Measurements from ENCODE around the gene TMEM196. TPM values are rescaled to one million over a fixed set of nuclear protein-coding genes. Genes with fewer than 3 reads are reported as not detected.

Gene TMEM196
- total and polyA plus RNA-seq, 9 of the 15 experiments (the other 6 are each of a cell fraction or from before 2014, with no cell fraction given) = not detected

DNA sequence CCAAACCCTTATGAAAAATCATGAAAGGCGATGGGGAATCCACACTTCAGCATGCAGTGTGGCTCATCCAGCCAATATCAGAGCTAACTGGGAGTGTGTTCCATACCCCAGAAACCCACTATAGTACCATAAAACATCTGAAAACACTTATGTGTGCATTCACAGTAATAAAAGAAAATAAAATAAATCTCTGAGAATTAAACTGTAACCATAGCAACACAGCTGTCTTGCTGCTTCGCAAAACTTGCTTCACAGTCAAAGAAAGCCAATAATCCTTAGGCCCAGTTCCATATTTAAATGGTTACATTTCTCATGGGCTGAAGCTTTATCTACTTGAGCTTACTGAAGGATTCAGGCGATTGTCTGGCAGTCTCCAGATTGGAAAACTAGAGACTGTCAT, 44.7 kb downstream of the TMEM196 start:
- Histone ChIP-seq H3K9me1 (ENCODE audit: control insufficient read depth, insufficient read depth, low read length) (no peaks in the 10 kb centered on the region), H4K20me1 (replicated peaks; ENCODE audit: control insufficient read depth, insufficient read depth, low read length) (no peaks in the 10 kb centered on the region), H3K27me3 (ENCODE audit: control insufficient read depth in 2 of 2, insufficient read depth in 2 of 2, low read length in 2 of 2) (no peaks in the 10 kb centered on the region), H3K9ac (ENCODE audit: insufficient read depth in 1 of 2, low read depth in 2 of 2, low read length in 2 of 2) (no peak overlapping the region), H3K9me3 (replicated peaks; ENCODE audit: control insufficient read depth, insufficient read depth, low read depth, low read length) (no peaks in the 10 kb centered on the region), H2AFZ (ENCODE audit: low read depth, low read length) (no peak overlapping the region), H3K4me2 (ENCODE audit: insufficient read depth, low read length) (no peak overlapping the region), H3K79me2 (ENCODE audit: control insufficient read depth, insufficient read depth, low read length) (no peaks in the 10 kb centered on the region), H3K4me1 (replicated peaks in 1 of 2; ENCODE audit: control insufficient read depth in 2 of 2, insufficient read depth in 2 of 2, low read length in 2 of 2) (no peaks in the 10 kb centered on the region), H3K36me3 (ENCODE audit: control insufficient read depth, insufficient read depth, low read length) (no peaks in the 10 kb centered on the region), H3K27ac (ENCODE audit: extremely low read depth, low read depth, low read length) (no peak overlapping the region), H3K4me3 (no peak overlapping the region)
- ChIA-PET CTCF (ENCODE audit: low intra/inter-chr PET ratio) (no interaction called here), POLR2A (interaction anchor here (0.6 to 1.5 kb wide), 2 partner anchors 20 to 528 kb away, joined by 3 read pairs; partner anchors contain the start of gene POLR1F)
- in situ Hi-C loops (cut with MboI) (no loop called here), intact Hi-C loops (cut with micrococcal nuclease) (no loop called here)
- FAIRE-seq (no peak), DNase-seq (ENCODE audit: extremely low read depth in 1 of 4, low spot score in 3 of 4) (no peak), ATAC-seq (no peak)
- 0% methylated on average over 3 of the region's 3 CpGs for WGBS (ENCODE audit: insufficient coverage, low coverage, missing lambda C conversion rate)
- no TSS peak for BruUV-seq (replicated peaks)
- TF ChIP-seq BCOR (IDR thresholded peaks at IDR 0.05) = no peak
- TF ChIP-seq PCBP1 (IDR thresholded peaks at IDR 0.05; ENCODE audit: low read depth, low read length, poor library complexity, severe bottlenecking) = no peak
- TF ChIP-seq TCFL5 (CRISPR knock-in tag; conservative IDR thresholded peaks at IDR 0.05) = no peak
- no peak for TF ChIP-seq ILK (tag; IDR thresholded peaks at IDR 0.05; ENCODE audit: borderline replicate concordance, low read depth)
- no peak for TF ChIP-seq MCM7 (IDR thresholded peaks at IDR 0.05)
- TF ChIP-seq RFX1 (IDR thresholded peaks at IDR 0.05) = peak; percentile 73
- no peak for TF ChIP-seq ELF2 (CRISPR knock-in tag; IDR thresholded peaks at IDR 0.05)
- TF ChIP-seq PHF20 (IDR thresholded peaks at IDR 0.05; ENCODE audit: partially characterized antibody) = no peak
- TF ChIP-seq TARDBP (IDR thresholded peaks at IDR 0.05) = no peak

DNA sequence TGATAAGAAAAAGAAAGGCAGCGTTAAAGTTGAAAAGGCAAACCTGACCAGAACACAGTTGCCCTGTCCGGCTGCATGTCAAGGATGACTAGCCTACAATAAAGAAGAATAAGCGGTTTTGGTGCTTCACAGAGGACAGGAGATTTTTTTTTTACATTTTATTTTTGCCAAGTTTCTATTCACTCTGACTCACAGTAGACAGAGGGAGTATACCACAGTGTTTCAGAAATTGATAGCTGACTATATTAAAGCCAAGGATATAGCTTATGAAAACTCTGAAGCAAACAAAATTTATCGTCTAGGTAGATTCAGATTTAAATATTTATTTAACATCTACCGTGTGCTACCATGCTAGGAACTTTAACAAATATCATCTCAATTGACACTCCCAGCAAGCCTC, 47.6 kb downstream of the TMEM196 start:
- FAIRE-seq (no peak), DNase-seq (ENCODE audit: extremely low read depth in 1 of 4, low spot score in 3 of 4) (no peak), ATAC-seq (no peak)
- ChIA-PET CTCF (ENCODE audit: low intra/inter-chr PET ratio) (no interaction called here), POLR2A (no interaction called here)
- 5% methylated on average over 5 of the region's 5 CpGs for WGBS (ENCODE audit: insufficient coverage, low coverage, missing lambda C conversion rate)
- no peak overlapping the region for H2AFZ ChIP-seq (ENCODE audit: low read depth, low read length)
- no peaks in the 10 kb centered on the region for H3K9me1 ChIP-seq (ENCODE audit: control insufficient read depth, insufficient read depth, low read length)
- H3K4me2 ChIP-seq (ENCODE audit: insufficient read depth, low read length) = no peak overlapping the region
- intact Hi-C loops (cut with micrococcal nuclease) = no loop called here
- no peaks in the 10 kb centered on the region for H3K9me3 ChIP-seq (replicated peaks; ENCODE audit: control insufficient read depth, insufficient read depth, low read depth, low read length)
- H3K27me3 ChIP-seq (ENCODE audit: control insufficient read depth in 2 of 2, insufficient read depth in 2 of 2, low read length in 2 of 2) = no peaks in the 10 kb centered on the region
- in situ Hi-C loops (cut with MboI) = no loop called here
- H3K36me3 ChIP-seq (ENCODE audit: control insufficient read depth, insufficient read depth, low read length) = no peaks in the 10 kb centered on the region
- H3K27ac ChIP-seq (ENCODE audit: extremely low read depth, low read depth, low read length) = no peak overlapping the region
- H3K4me1 ChIP-seq (replicated peaks in 1 of 2; ENCODE audit: control insufficient read depth in 2 of 2, insufficient read depth in 2 of 2, low read length in 2 of 2) = no peaks in the 10 kb centered on the region
- no peak overlapping the region for H3K4me3 ChIP-seq
- H3K9ac ChIP-seq (ENCODE audit: insufficient read depth in 1 of 2, low read depth in 2 of 2, low read length in 2 of 2) = no peak overlapping the region
- H4K20me1 ChIP-seq (replicated peaks; ENCODE audit: control insufficient read depth, insufficient read depth, low read length) = no peaks in the 10 kb centered on the region
- BruUV-seq (replicated peaks) = no TSS peak
- no peaks in the 10 kb centered on the region for H3K79me2 ChIP-seq (ENCODE audit: control insufficient read depth, insufficient read depth, low read length)
- no peak for TF ChIP-seq HSF4 (CRISPR knock-in tag; IDR thresholded peaks at IDR 0.05; ENCODE audit: borderline replicate concordance)
- no peak for TF ChIP-seq NR2C1 (IDR thresholded peaks at IDR 0.05)
- TF ChIP-seq NR2C1 (tag; IDR thresholded peaks at IDR 0.05) = no peak
- TF ChIP-seq NFIC (IDR thresholded peaks at IDR 0.05) = no peak
- TF ChIP-seq GTF2E2 (tag; IDR thresholded peaks at IDR 0.05) = no peak
- TF ChIP-seq ZBTB8A (IDR thresholded peaks at IDR 0.05; ENCODE audit: partially characterized antibody) = no peak
- no peak for TF ChIP-seq MIER1 (IDR thresholded peaks at IDR 0.05; ENCODE audit: low read depth)
- TF ChIP-seq ETS2 (tag; IDR thresholded peaks at IDR 0.05; ENCODE audit: borderline replicate concordance, poor library complexity, severe bottlenecking) = no peak
- TF ChIP-seq, protein P1, sequence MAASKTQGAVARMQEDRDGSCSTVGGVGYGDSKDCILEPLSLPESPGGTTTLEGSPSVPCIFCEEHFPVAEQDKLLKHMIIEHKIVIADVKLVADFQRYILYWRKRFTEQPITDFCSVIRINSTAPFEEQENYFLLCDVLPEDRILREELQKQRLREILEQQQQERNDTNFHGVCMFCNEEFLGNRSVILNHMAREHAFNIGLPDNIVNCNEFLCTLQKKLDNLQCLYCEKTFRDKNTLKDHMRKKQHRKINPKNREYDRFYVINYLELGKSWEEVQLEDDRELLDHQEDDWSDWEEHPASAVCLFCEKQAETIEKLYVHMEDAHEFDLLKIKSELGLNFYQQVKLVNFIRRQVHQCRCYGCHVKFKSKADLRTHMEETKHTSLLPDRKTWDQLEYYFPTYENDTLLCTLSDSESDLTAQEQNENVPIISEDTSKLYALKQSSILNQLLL (CRISPR knock-in tag; IDR thresholded peaks at IDR 0.05; ENCODE audit: borderline replicate concordance) = no peak

Measured in K562 (cell line).